Activated naive CD4-positive, alpha-beta T cell treated with anti-CD3 and anti-CD28 coated beads, Interleukin-2, amount 10 ng/mL, durations not matched to agents 7 days and 5 days (primary cell): ENCODE data around the gene MALRD1.

ENCODE experiments used
- CTCF ChIA-PET: fragments of 350-600 bp; sonication (Branson Sonifier 250); formaldehyde crosslinking; loops from one replicate; lab custom pipeline; 2021; ENCODE audit warnings: antibody characterized with exemption; lab: Charles Lee
- DNase-seq: peaks from one replicate; pipeline ENCODE4 v3.0.0-alpha.2; 2020
- H3K27ac Mint-ChIP-seq: one replicate; pipeline ENCODE4 v1.8.0; 2021; ENCODE audit warnings: mild to moderate bottlenecking, moderate library complexity, mixed read lengths
- H3K27me3 Mint-ChIP-seq: one replicate; pipeline ENCODE4 v1.8.0; 2021; ENCODE audit warnings: mild to moderate bottlenecking, mixed read lengths
- H3K36me3 Mint-ChIP-seq: one replicate; pipeline ENCODE4 v1.8.0; 2021; ENCODE audit warnings: mixed read lengths
- H3K4me1 Mint-ChIP-seq: one replicate; pipeline ENCODE4 v1.8.0; 2021; ENCODE audit warnings: mixed read lengths
- H3K4me3 Mint-ChIP-seq: one replicate; pipeline ENCODE4 v1.8.0; 2021; ENCODE audit warnings: mild to moderate bottlenecking, moderate library complexity, mixed read lengths
- H3K9me3 Mint-ChIP-seq: one replicate; pipeline ENCODE4 v1.8.0; 2021; ENCODE audit warnings: mixed read lengths

The MALRD1 gene

GRCh38 chr10:19640566-19641263 is 592.1 kb downstream of the MALRD1 start:
- Mint-ChIP-seq H3K4me1 (no peaks in the 10 kb centered on the region), H3K4me3 (no peak overlapping the region), H3K27me3 (no peaks in the 10 kb centered on the region), H3K9me3 (peaks cover 9% of the 10 kb centered on the region), H3K27ac (no peak overlapping the region), H3K36me3 (no peaks in the 10 kb centered on the region)
- CTCF ChIA-PET = no interaction called here
- DNase-seq = no peak

DNA sequence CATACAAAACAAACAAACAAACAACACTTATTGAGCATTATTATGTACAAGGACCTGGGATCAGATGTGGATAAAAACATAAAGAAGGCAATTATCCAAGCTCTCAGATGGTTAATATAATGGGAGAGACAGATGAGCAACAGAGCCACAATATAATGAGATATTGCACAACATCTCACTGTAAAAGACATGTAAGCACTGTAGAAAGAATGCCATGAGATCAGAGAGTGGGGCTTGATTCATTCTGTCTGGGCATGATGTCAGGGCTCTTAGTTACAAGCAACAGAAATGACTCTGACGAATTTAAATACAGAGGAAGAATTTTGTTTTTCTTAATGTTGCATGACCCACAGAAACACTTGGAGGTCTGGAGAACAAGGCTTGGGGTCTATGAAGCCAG is 602.9 kb downstream of the MALRD1 start:
- DNase-seq = no peak
- Mint-ChIP-seq H3K27ac (no peak overlapping the region), H3K4me1 (no peaks in the 10 kb centered on the region), H3K36me3 (no peaks in the 10 kb centered on the region), H3K27me3 (no peaks in the 10 kb centered on the region), H3K4me3 (no peak overlapping the region), H3K9me3 (peaks cover 3% of the 10 kb centered on the region)
- CTCF ChIA-PET = no interaction called here

GRCh38 chr10:19652750-19653149 is 604.1 kb downstream of the MALRD1 start:
- H3K9me3 Mint-ChIP-seq = peaks cover 3% of the 10 kb centered on the region
- H3K36me3 Mint-ChIP-seq = no peaks in the 10 kb centered on the region
- no peak overlapping the region for H3K27ac Mint-ChIP-seq
- CTCF ChIA-PET = interaction anchor here (0.6 kb wide), 1 partner anchor 27 kb away, joined by 3 read pairs; no protein-coding TSS in a partner anchor
- DNase-seq = no peak
- no peaks in the 10 kb centered on the region for H3K27me3 Mint-ChIP-seq
- H3K4me3 Mint-ChIP-seq = no peak overlapping the region
- H3K4me1 Mint-ChIP-seq = no peaks in the 10 kb centered on the region

- Mint-ChIP-seq H3K36me3 (no peaks in the 10 kb centered on the region), H3K4me3 (no peak overlapping the region), H3K9me3 (peaks cover 6% of the 10 kb centered on the region), H3K4me1 (no peaks in the 10 kb centered on the region), H3K27ac (no peak overlapping the region), H3K27me3 (no peaks in the 10 kb centered on the region)
- CTCF ChIA-PET = no interaction called here
- no peak for DNase-seq
Observed at GRCh38 chr10:19653931-19654330, 605.3 kb downstream of the MALRD1 start.

DNA sequence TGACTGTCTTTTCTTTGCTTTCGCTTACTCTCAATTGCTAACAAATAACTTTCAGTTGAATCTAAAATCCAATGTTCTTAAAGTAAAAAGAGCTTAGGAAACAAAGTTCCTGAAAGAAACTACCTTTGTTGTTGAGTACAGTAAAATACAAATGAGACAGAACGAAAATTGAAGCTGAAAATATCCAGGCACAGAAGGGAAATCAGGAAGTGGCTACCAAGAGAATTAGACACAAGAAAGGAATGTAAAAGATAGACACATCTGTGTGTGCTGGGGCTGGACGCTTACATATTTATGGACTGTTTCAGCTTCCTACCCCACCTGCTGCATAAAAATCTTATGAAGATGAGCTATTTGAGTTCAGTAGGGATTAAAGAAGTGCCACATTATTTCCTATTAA is 606.0 kb downstream of the MALRD1 start:
- no peak for DNase-seq
- CTCF ChIA-PET = no interaction called here
- Mint-ChIP-seq H3K27me3 (no peaks in the 10 kb centered on the region), H3K9me3 (peaks cover 6% of the 10 kb centered on the region), H3K36me3 (no peaks in the 10 kb centered on the region), H3K27ac (no peak overlapping the region), H3K4me3 (no peak overlapping the region), H3K4me1 (no peaks in the 10 kb centered on the region)

DNA sequence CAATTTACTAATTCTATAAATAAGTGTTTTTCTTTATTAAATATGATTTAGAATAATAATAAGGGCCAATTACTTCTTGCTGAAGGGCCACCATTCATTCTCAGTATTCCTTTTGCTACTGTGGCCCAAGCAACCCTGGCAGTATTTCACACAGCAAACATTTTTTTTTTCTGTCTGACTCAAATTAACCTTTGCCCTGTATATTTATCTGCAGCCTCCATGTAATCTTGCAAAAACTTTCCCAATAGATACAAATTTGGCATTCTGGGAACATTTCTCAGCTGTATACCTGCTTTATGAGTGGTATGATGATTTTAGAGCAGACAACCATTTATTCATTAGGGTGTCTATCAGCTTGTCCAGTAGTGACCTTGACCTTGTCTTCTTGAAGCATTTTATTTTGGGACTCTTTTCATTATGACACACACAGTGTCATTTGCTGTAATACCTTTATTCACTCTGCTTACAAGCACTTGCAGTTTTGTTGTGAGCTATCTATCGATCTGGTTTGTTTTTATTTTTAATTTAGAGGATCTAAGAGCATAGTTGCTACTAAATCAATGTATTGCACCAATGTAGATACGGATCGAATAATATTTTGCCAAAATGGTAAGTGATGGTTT is 607.9 kb downstream of the MALRD1 start:
- DNase-seq = no peak
- Mint-ChIP-seq H3K4me1 (no peaks in the 10 kb centered on the region), H3K27me3 (no peaks in the 10 kb centered on the region), H3K4me3 (no peak overlapping the region), H3K9me3 (peaks cover 8% of the 10 kb centered on the region), H3K36me3 (no peaks in the 10 kb centered on the region), H3K27ac (no peak overlapping the region)
- CTCF ChIA-PET = no interaction called here

- CTCF ChIA-PET = no interaction called here
- no peaks in the 10 kb centered on the region for H3K4me1 Mint-ChIP-seq
- H3K4me3 Mint-ChIP-seq = no peak overlapping the region
- no peak overlapping the region for H3K27ac Mint-ChIP-seq
- no peak for DNase-seq
- no peaks in the 10 kb centered on the region for H3K27me3 Mint-ChIP-seq
- no peaks in the 10 kb centered on the region for H3K36me3 Mint-ChIP-seq
- peaks cover 8% of the 10 kb centered on the region for H3K9me3 Mint-ChIP-seq
Observed at GRCh38 chr10:19658131-19658530, 609.5 kb downstream of the MALRD1 start.

GRCh38 chr10:19658622-19659233 is 610.1 kb downstream of the MALRD1 start:
- CTCF ChIA-PET = no interaction called here
- no peaks in the 10 kb centered on the region for H3K4me1 Mint-ChIP-seq
- no peaks in the 10 kb centered on the region for H3K27me3 Mint-ChIP-seq
- H3K36me3 Mint-ChIP-seq = no peaks in the 10 kb centered on the region
- peaks cover 8% of the 10 kb centered on the region for H3K9me3 Mint-ChIP-seq
- DNase-seq = no peak
- H3K27ac Mint-ChIP-seq = no peak overlapping the region
- no peak overlapping the region for H3K4me3 Mint-ChIP-seq

DNA sequence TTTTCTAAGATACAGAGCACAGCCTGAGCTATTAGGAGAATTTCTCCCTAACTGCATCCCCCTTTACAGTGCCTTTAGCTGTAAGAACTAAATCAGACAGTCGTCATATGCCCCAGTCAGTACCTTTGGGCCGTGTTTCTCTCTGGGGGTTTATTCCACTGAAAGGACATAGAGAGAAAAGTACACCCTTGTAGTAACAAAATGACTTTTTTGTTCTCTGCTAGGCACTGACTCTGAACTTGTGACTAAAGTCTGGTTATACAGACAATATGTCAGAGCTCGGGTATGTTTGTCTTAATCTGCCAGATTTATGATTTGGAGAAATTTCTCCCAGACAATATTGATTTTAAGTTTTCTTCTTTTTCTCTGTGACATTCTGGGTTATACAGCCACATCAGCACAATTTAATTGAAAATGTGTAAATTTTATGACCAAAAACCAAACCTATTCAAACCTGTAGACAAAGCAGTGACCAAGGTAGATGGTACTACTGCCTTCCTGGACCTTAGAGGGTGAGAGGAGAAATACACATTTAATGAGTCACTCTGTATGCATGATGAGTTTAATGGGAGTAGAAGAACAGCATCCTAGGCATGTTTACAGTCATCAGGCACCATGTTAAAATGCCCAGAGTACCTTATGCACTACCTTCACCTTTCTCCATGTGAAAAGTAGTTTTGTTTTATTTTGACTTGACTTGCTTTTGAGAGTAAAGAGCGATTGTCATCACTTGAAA is 611.5 kb downstream of the MALRD1 start:
- CTCF ChIA-PET = no interaction called here
- no peaks in the 10 kb centered on the region for H3K4me1 Mint-ChIP-seq
- H3K27ac Mint-ChIP-seq = no peak overlapping the region
- H3K36me3 Mint-ChIP-seq = no peaks in the 10 kb centered on the region
- no peak for DNase-seq
- H3K27me3 Mint-ChIP-seq = no peaks in the 10 kb centered on the region
- H3K4me3 Mint-ChIP-seq = no peak overlapping the region
- peaks cover 8% of the 10 kb centered on the region for H3K9me3 Mint-ChIP-seq

DNA sequence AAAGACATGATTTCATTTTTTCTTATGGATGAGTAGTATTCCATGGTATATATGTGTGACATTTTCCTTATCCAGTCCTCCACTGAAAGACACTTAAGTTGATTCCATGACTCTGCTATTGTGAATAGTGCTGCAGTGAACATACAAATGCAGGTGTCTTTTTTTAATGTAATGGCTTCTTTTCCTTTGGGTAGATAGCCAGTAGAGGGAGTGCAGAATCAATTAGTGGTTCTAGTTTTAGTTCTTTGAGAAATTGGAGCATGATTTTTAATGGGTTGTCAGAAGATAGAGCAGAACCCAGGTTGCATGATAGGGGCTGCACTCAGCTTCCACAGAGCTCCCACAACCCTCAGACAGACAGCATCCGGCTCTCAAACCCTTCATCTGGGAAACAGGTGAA is 614.7 kb downstream of the MALRD1 start:
- CTCF ChIA-PET = no interaction called here
- H3K4me1 Mint-ChIP-seq = no peaks in the 10 kb centered on the region
- H3K36me3 Mint-ChIP-seq = no peaks in the 10 kb centered on the region
- DNase-seq = no peak
- peaks cover 7% of the 10 kb centered on the region for H3K9me3 Mint-ChIP-seq
- H3K27ac Mint-ChIP-seq = no peak overlapping the region
- no peaks in the 10 kb centered on the region for H3K27me3 Mint-ChIP-seq
- no peak overlapping the region for H3K4me3 Mint-ChIP-seq

- DNase-seq = no peak
- CTCF ChIA-PET = no interaction called here
- Mint-ChIP-seq H3K27ac (no peak overlapping the region), H3K27me3 (no peaks in the 10 kb centered on the region), H3K4me1 (no peaks in the 10 kb centered on the region), H3K9me3 (peaks cover 10% of the 10 kb centered on the region), H3K36me3 (no peaks in the 10 kb centered on the region), H3K4me3 (no peak overlapping the region)
Observed at GRCh38 chr10:19668116-19668515, 619.5 kb downstream of the MALRD1 start.

GRCh38 chr10:19676063-19676462 is 627.5 kb downstream of the MALRD1 start:
- Mint-ChIP-seq H3K4me1 (no peaks in the 10 kb centered on the region), H3K27me3 (no peaks in the 10 kb centered on the region), H3K27ac (no peak overlapping the region), H3K4me3 (no peak overlapping the region), H3K36me3 (no peaks in the 10 kb centered on the region), H3K9me3 (peaks cover 13% of the 10 kb centered on the region)
- DNase-seq = no peak
- CTCF ChIA-PET = no interaction called here

DNA sequence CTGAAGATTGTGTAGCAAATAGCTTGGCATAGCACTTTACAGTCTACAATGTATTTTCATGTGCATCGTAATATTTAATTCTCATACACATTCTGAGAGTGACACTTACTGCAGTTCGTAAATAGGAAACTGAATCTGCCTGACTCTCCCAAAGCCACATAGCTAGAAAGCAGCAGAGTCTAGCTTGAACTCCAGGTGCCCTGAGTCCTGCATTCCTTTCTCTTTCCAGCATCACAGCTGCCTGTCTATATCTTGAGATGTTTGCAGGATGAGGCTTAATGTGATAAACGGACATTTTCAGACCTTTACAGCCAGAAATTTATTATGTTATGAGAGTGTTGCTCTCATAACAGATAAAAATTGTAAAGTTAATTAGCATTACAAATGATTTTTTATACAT is 634.8 kb downstream of the MALRD1 start:
- Mint-ChIP-seq H3K4me3 (no peak overlapping the region), H3K27me3 (no peaks in the 10 kb centered on the region), H3K9me3 (peaks cover 11% of the 10 kb centered on the region), H3K36me3 (no peaks in the 10 kb centered on the region), H3K27ac (no peak overlapping the region), H3K4me1 (no peaks in the 10 kb centered on the region)
- DNase-seq = no peak
- CTCF ChIA-PET = no interaction called here

DNA sequence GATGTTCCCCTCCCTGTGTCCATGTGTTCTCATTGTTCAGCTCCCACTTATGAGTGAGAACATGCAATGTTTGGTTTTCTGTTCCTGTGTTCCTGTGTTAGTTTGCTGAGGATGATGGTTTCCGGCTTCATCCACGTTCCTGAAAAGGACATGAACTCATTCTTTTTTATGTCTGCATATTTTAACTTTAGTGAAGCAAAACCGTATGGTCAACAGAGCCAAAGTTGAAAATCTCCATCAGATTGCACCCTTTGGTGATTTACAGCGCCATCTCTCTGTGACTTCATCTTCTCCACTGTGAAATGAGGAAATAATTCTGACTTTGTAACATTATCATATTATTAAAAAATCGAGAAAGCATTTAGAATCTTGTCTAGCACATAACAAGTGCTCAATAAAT is 635.4 kb downstream of the MALRD1 start:
- Mint-ChIP-seq H3K27me3 (no peaks in the 10 kb centered on the region), H3K9me3 (peaks cover 11% of the 10 kb centered on the region), H3K36me3 (no peaks in the 10 kb centered on the region), H3K27ac (no peak overlapping the region), H3K4me3 (no peak overlapping the region), H3K4me1 (no peaks in the 10 kb centered on the region)
- no peak for DNase-seq
- CTCF ChIA-PET = no interaction called here
